SK-N-SH (cell line): Measurements from ENCODE around the gene FPR2. TPM values are rescaled to one million over a fixed set of nuclear protein-coding genes. Genes with fewer than 3 reads are reported as not detected.

Experiments
- CTCF ChIA-PET: fragments of 300-600, 350-600 bp; formaldehyde crosslinking; extraction: SDS; loops from one replicate; lab custom pipeline; 2021; lab: Yijun Ruan, JAX
- POLR2A ChIA-PET: fragments of 350-600 bp; sonication (Branson Sonifier 250); formaldehyde crosslinking; extraction: SDS; loops from one replicate; lab custom pipeline; 2020; ENCODE audit warnings: antibody characterized with exemption, inconsistent platforms; lab: Yijun Ruan, JAX
- DNase-seq: peaks from one replicate; pipeline ENCODE4 v3.0.0; 2012
- H2AFZ ChIP-seq: fragments of 200-600 bp; sonication (generic); 2 replicates; pipeline ENCODE4 v1.8.1; 2016; ENCODE audit warnings: antibody characterized with exemption, mild to moderate bottlenecking, low read depth
- H3F3A ChIP-seq: fragments of 200-600 bp; sonication (generic); replicated peaks from 2 replicates; pipeline ENCODE3; 2016; ENCODE audit warnings: antibody characterized with exemption, mild to moderate bottlenecking; ENCODE audit not compliant: insufficient read depth
- H3K27ac ChIP-seq, 2 experiments: fragments of 200-500 bp in 1 of 2; fragments of 200-600 bp in 1 of 2; sonication (Bioruptor generic) in 1 of 2; sonication (generic), shearing (Covaris generic) in 1 of 2; 2 replicates each; pipeline versions ENCODE4 v1.5.1 to v1.6.1; 2014 to 2016; ENCODE audit warnings: low read depth in 2 of 2, inconsistent platforms in 1 of 2, low read length in 1 of 2, mild to moderate bottlenecking in 1 of 2, mixed read lengths in 1 of 2
- H3K27me3 ChIP-seq: fragments of 200-600 bp; sonication (generic), shearing (Covaris generic); 2 replicates; pipeline ENCODE4 v1.6.1; 2016; ENCODE audit warnings: mixed run types; ENCODE audit not compliant: insufficient read depth
- H3K36me3 ChIP-seq, 2 experiments: fragments of 200-500 bp in 1 of 2; fragments of 200-600 bp in 1 of 2; sonication (Bioruptor generic) in 1 of 2; sonication (generic) in 1 of 2; replicated peaks in 1 of 2; 2 replicates each; pipeline versions ENCODE3 to v1.5.1; 2014 to 2016; ENCODE audit warnings: low read length in 1 of 2, mild to moderate bottlenecking in 1 of 2; ENCODE audit not compliant: insufficient read depth in 2 of 2, control insufficient read depth in 1 of 2
- H3K4me1 ChIP-seq, 2 experiments: fragments of 200-500 bp in 1 of 2; fragments of 200-600 bp in 1 of 2; sonication (Bioruptor generic) in 1 of 2; sonication (generic), shearing (Covaris generic) in 1 of 2; 2 replicates each; pipeline versions ENCODE4 v1.5.1 to v1.6.1; 2014 to 2016; ENCODE audit warnings: low read depth in 1 of 2, low read length in 1 of 2, mixed run types in 1 of 2; ENCODE audit not compliant: insufficient read depth in 2 of 2, control insufficient read depth in 1 of 2
- H3K4me2 ChIP-seq: fragments of 200-600 bp; sonication (generic), shearing (Covaris generic); 2 replicates; pipeline ENCODE4 v1.6.1; 2017; ENCODE audit warnings: mixed run types
- H3K4me3 ChIP-seq, 2 experiments: fragments of 200-500 bp in 1 of 2; fragments of 200-600 bp in 1 of 2; sonication (Bioruptor generic) in 1 of 2; sonication (generic), shearing (Covaris generic) in 1 of 2; 2 replicates each; pipeline versions ENCODE4 v1.5.1 to v1.8.1; 2014 to 2016; ENCODE audit warnings: low read depth in 2 of 2, inconsistent platforms in 1 of 2, low read length in 1 of 2, mild to moderate bottlenecking in 1 of 2, mixed read lengths in 1 of 2, moderate library complexity in 1 of 2
- H3K79me2 ChIP-seq: fragments of 200-600 bp; sonication (generic); 2 replicates; pipeline ENCODE4 v1.8.1; 2017; ENCODE audit warnings: mild to moderate bottlenecking; ENCODE audit not compliant: insufficient read depth
- H3K9ac ChIP-seq: fragments of 200-600 bp; sonication (generic); 2 replicates; pipeline ENCODE4 v1.6.1; 2017; ENCODE audit warnings: mixed run types
- H3K9me2 ChIP-seq: fragments of 200-600 bp; sonication (generic); 2 replicates; pipeline ENCODE4 v1.6.1; 2017; ENCODE audit warnings: mixed run types
- H3K9me3 ChIP-seq: fragments of 200-600 bp; sonication (generic); 2 replicates; pipeline ENCODE4 v1.6.1; 2017; ENCODE audit warnings: mixed run types, mild to moderate bottlenecking, moderate library complexity
- H4K20me1 ChIP-seq: fragments of 200-600 bp; sonication (generic); 2 replicates; pipeline ENCODE4 v1.6.1; 2017; ENCODE audit warnings: mild to moderate bottlenecking, mixed run types; ENCODE audit not compliant: insufficient read depth
- CTCF ChIP-seq: fragments of 200-600 bp; sonication (generic); IDR thresholded peaks from 2 replicates; pipeline ENCODE4 v1.6.1; 2017; ENCODE audit warnings: antibody characterized with exemption, mild to moderate bottlenecking, moderate library complexity
- ELF1 ChIP-seq: IDR thresholded peaks from 2 replicates; pipeline ENCODE4 v1.4.0; 2012
- GATA2 ChIP-seq: sonication (generic); formaldehyde crosslinking; IDR thresholded peaks from 2 replicates; pipeline ENCODE4 v1.5.0; 2020; ENCODE audit warnings: mild to moderate bottlenecking, missing genetic modification reagents
- IRF3 ChIP-seq: fragments of 150-350 bp; IDR thresholded peaks from 2 replicates; pipeline ENCODE4 v1.6.1; 2016; ENCODE audit warnings: mild to moderate bottlenecking, low read depth, low read length
- JUND ChIP-seq: IDR thresholded peaks from 2 replicates; pipeline ENCODE4 v1.4.0; 2012
- MAX ChIP-seq: IDR thresholded peaks from 2 replicates; pipeline ENCODE4 v1.4.0; 2012; ENCODE audit warnings: low read depth
- MEF2A ChIP-seq: IDR thresholded peaks from 2 replicates; pipeline ENCODE4 v1.4.0; 2012; ENCODE audit warnings: low read depth, borderline replicate concordance
- NRF1 ChIP-seq: IDR thresholded peaks from 2 replicates; pipeline ENCODE4 v1.6.1; 2012; ENCODE audit warnings: low read depth, mild to moderate bottlenecking, low read length
- RCOR1 ChIP-seq: fragments of 150-350 bp; IDR thresholded peaks from 2 replicates; pipeline ENCODE4 v1.6.1; 2017; ENCODE audit warnings: antibody characterized with exemption, low read length
- RFX5 ChIP-seq: IDR thresholded peaks from 2 replicates; pipeline ENCODE4 v1.6.1; 2012; ENCODE audit warnings: mild to moderate bottlenecking, improper control_type of control experiment, low read length
- SMC3 ChIP-seq: IDR thresholded peaks from 2 replicates; pipeline ENCODE4 v1.6.1; 2012; ENCODE audit warnings: low read depth, low read length, improper control_type of control experiment
- TCF12 ChIP-seq: IDR thresholded peaks from 2 replicates; pipeline ENCODE4 v1.4.0; 2012
- USF1 ChIP-seq: IDR thresholded peaks from 2 replicates; pipeline ENCODE4 v1.4.0; 2012; ENCODE audit warnings: low read depth, borderline replicate concordance
- YY1 ChIP-seq: IDR thresholded peaks from 2 replicates; pipeline ENCODE4 v1.4.0; 2012; ENCODE audit warnings: low read depth, mild to moderate bottlenecking
- ZBTB33 ChIP-seq: IDR thresholded peaks from 2 replicates; pipeline ENCODE4 v1.4.0; 2012; ENCODE audit warnings: low read depth, borderline replicate concordance
- WGBS: methylation state at CpG from one replicate; pipeline ENCODE4 v1.1.6; 2017; ENCODE audit warnings: low lambda C conversion rate; 5-methylcytosine and 5-hydroxymethylcytosine counted together
- polyA plus RNA-seq, 3 experiments: library from polyadenylated mRNA; depleted of rRNA; stranded (reverse); fragments of >200 nt; gene quantifications; 2 replicates each; pipeline ENCODE4 v1.2.3, GENCODE V29; 2012
- TF ChIP-seq, protein P1 (sequence below): IDR thresholded peaks from 2 replicates; pipeline ENCODE4; 2012

The FPR2 gene
- polyA plus RNA-seq, 1 of the 3 experiments (the other 2 are of a cell fraction): not detected

GRCh38 chr19:51793994-51794393 lies 33.0 kb downstream of the FPR2 start:
- H3K79me2 ChIP-seq: no peaks in the 10 kb centered on the region; the same call in 1 of the 2 replicates
- H3K4me1 ChIP-seq: peaks cover 0 to 30% of the 10 kb centered on the region in 2 experiments; a peak in 2 of 4 replicates
- TF ChIP-seq IRF3: no peak
- TF ChIP-seq RFX5: no peak
- no peak for TF ChIP-seq USF1
- no peak for TF ChIP-seq ELF1
- no peak for TF ChIP-seq SMC3
- no peak for TF ChIP-seq ZBTB33
- no peak for TF ChIP-seq JUND
- TF ChIP-seq CTCF: no peak
- TF ChIP-seq TCF12: no peak
- TF ChIP-seq MAX: no peak
- TF ChIP-seq NRF1: no peak
- TF ChIP-seq RCOR1: no peak
- TF ChIP-seq MEF2A: no peak
- TF ChIP-seq, protein P1, sequence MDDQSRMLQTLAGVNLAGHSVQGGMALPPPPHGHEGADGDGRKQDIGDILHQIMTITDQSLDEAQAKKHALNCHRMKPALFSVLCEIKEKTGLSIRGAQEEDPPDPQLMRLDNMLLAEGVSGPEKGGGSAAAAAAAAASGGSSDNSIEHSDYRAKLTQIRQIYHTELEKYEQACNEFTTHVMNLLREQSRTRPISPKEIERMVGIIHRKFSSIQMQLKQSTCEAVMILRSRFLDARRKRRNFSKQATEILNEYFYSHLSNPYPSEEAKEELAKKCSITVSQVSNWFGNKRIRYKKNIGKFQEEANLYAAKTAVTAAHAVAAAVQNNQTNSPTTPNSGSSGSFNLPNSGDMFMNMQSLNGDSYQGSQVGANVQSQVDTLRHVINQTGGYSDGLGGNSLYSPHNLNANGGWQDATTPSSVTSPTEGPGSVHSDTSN: no peak
- TF ChIP-seq YY1: no peak
- TF ChIP-seq GATA2 (CRISPR knock-in tag): no peak
- H4K20me1 ChIP-seq: no peaks in the 10 kb centered on the region
- H3K9ac ChIP-seq: peak overlapping the region; percentile 13; the same call in 1 of the 2 replicates
- CTCF ChIA-PET: no interaction called here
- H3K36me3 ChIP-seq: no peaks in the 10 kb centered on the region
- H3K27ac ChIP-seq: peak overlapping the region in 1 of 2 experiments; percentile 70; a peak in 1 of 4 replicates
- H3K9me3 ChIP-seq: no peaks in the 10 kb centered on the region
- H3K9me2 ChIP-seq: no peaks in the 10 kb centered on the region
- 3% methylated on average over 2 of the region's 2 CpGs for WGBS
- no peaks in the 10 kb centered on the region for H3K27me3 ChIP-seq
- H2AFZ ChIP-seq: no peak overlapping the region
- DNase-seq: no peak
- H3F3A ChIP-seq: peaks cover 25% of the 10 kb centered on the region
- H3K4me3 ChIP-seq: no peak overlapping the region
- POLR2A ChIA-PET: no interaction called here
- no peak overlapping the region for H3K4me2 ChIP-seq
